GM13977 (cell line): Measurements from ENCODE around the gene SNAP29.
"Not testable (repeated sequence)": the region's sequence is repeated elsewhere in the genome, so short reads cannot be mapped to it uniquely, and the experiment has no call there.

Experiments used
- DNase-seq: peaks from one replicate; pipeline ENCODE4 v3.0.0; 2012; ENCODE audit warnings: low spot score
- CTCF ChIP-seq: IDR thresholded peaks from 2 replicates; pipeline ENCODE4 v1.5.1; 2012; ENCODE audit warnings: mild to moderate bottlenecking, control low read depth; ENCODE audit not compliant: insufficient read depth; ENCODE audit errors: extremely low read depth, missing control alignments
- in situ Hi-C: fragments of 300-500 bp; cut with MboI; formaldehyde crosslinking; loops from one replicate; pipeline ENCODE4 v1.12.0; 2022; ENCODE audit warnings: low sequenced_read_pairs, low pct_unique_long_range_greater_than_20kb, mixed read lengths, inconsistent platforms; ENCODE audit not compliant: unreplicated experiment

Gene SNAP29

GRCh38 chr22:20906387-20906767 lies 47.6 kb downstream of the SNAP29 start:
- in situ Hi-C loops = no loop called here
- no peak for TF ChIP-seq CTCF
- no peak for DNase-seq

GRCh38 chr22:20908717-20909116 lies 49.9 kb downstream of the SNAP29 start:
- DNase-seq, in situ Hi-C loops: not testable (repeated sequence)

GRCh38 chr22:20909543-20910303 lies 50.9 kb downstream of the SNAP29 start:
- in situ Hi-C loops = no loop called here
- TF ChIP-seq CTCF = no peak
- DNase-seq = no peak

- in situ Hi-C loops = no loop called here
- DNase-seq = no peak
- no peak for TF ChIP-seq CTCF
Observed at GRCh38 chr22:20912494-20912893, 53.7 kb downstream of the SNAP29 start.

GRCh38 chr22:20916916-20917810 lies 58.4 kb downstream of the SNAP29 start, which contains the start of gene CRKL:
Gene CRKL (plus strand): TSS chr22:20917407. CDS start chr22:20917935, 528 bp downstream.
- TF ChIP-seq CTCF = peak; percentile 93
- in situ Hi-C loops = no loop called here
- peak; percentile 99 for DNase-seq

- in situ Hi-C loops = no loop called here
- TF ChIP-seq CTCF = no peak
- DNase-seq = no peak
Observed at GRCh38 chr22:20918663-20919218, 59.9 kb downstream of the SNAP29 start.
